CD4-positive, alpha-beta T cell treated with Interleukin-15 for 1 hour (primary cell): ENCODE results near the gene UPK3B.
"Not testable (repeated sequence)": the region's sequence is repeated elsewhere in the genome, so short reads cannot be mapped to it uniquely, and the experiment has no call there.

Source experiments
- DNase-seq: peaks from one replicate; pipeline ENCODE4 v3.0.0-alpha.2; 2020

The UPK3B gene

DNA sequence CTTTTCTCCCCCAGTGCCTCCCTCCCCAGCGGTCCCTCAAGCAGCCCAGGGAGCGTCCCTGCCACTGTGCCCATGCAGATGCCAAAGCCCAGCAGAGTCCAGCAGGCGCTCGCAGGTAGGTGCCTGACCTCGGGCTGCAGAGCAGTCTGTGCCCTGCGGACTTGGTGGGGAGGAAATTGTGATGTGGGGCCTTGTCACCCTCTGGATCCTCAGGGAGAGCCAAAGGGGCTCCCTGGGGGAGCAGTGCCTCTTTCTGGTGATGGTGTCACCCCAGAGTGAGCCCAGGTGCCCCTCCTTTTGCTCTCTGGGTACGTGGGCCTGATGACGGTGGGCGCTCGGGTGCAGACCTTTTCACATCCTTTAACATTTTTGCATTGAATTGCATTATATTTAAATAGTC is 18.2 kb upstream of the UPK3B start:
- not testable (repeated sequence) for DNase-seq

DNA sequence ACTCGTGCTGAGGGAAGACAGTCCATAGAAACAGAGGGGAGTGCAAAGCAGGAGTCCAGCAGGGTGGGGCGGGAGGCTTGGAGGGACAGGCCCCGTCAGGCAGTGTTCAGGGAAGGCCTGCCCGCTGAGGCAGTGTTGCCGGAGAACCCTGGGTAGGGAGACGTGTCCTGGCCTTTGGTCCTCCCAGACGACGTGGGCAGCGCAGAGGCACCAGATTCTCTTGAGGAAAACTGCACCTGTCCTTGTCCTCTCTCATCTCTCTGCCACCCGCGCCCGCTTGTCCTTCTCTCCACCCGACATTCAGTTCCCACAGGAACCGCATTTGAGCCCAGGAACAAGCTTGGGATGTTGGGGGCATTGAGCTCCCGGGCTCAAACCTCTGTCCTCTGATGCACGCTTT is 14.6 kb upstream of the UPK3B start:
- DNase-seq, result not testable (repeated sequence)

DNA sequence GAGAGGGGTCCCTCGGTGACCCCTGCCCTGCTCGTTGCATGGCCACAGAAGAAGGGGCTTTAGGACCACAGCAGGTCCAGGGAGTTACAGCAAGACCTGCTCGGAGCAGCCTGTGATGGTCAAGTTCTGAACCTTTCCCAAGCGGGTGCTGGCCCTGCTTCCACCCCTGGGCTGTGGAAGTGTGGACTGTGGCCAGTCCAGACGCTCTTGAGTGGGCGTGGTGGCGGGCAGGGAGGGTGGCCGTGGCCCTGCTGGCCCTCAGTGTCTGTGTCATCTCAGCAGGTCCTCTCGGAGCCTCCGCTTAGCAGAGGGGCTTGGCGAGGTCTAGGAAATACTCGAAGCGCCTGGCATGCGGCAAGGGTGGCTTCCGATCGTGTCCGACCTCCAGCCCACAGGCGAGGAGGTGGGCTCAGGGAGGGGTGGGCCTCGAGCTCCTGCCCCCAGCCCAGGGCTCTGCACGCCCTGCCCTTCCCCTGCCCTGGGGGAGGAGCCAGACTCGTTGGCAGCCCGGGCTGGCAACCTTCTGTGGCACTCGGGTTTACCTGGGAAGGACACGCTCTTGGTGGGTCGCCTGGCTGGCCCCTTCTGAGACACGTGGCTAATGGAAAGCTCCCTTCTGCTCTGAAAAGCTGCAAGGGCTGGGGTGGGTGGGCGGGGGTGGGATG is 12.3 kb upstream of the UPK3B start:
- not testable (repeated sequence) for DNase-seq

DNA sequence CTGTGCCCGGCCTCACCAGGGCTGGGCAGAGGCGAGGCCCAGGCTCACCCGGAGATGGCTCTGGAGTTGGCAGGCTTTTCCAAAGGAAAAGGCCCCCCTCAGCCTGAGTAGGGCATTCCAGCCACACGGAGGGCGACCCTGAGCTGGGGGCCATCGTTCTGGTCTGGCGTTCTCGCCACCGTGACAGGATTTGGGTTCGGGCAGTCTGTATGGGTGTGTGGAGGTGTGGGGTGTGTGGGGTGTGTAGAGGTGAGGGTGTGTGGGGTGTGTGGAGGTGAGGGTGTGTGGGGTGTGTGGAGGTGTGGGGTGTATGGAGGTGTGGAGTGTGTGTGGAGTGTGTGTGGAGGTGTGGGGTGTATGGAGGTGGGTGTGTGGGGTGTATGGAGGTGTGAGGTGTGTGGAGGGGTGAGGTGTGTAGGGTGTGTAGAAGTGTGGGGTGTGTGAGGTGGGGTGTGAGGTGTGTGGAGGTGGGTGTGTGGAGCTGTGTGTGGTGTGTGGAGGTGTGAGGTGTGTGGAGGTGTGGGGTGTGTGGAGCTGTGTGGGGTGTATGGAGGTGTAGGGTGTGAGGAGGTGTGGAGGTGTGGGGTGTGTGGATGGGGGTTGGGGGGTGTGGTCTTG is 11.7 kb upstream of the UPK3B start:
- not testable (repeated sequence) for DNase-seq

DNA sequence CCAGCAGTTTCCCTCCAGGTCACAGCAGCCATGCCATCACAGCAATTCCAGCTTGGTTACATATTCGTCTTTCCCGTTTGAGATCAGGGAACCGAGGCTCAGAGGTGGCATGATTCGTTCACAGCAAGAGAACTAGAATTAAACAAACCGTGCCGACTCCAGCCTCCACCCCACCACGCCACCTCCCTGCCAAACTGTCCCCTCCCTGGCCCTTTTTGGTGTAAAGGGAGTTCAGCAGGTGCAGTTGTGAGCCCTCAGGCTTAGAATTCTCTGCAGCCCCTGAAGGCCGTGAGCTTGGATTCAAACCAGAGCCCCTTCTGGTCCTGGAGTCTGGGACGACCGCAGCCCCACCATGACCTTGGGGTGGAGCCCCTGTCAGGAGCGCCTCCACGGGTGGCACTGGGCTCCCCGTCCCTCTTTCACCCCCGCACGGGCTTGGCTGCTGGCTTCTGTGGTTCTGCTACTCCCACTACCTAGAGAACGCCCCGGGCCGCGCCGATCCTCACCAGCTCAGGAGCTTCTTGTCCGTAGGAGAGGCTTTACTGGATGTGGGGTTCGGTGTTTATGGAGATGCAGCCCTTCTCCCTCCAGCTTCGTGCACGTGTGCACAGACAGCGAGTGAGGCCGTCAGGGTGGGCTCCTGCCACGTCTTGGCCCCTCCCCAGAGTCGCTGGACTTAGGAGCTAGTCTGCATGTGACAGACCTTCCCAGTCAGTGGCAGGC is 11.0 kb upstream of the UPK3B start:
- DNase-seq, result not testable (repeated sequence)

DNA sequence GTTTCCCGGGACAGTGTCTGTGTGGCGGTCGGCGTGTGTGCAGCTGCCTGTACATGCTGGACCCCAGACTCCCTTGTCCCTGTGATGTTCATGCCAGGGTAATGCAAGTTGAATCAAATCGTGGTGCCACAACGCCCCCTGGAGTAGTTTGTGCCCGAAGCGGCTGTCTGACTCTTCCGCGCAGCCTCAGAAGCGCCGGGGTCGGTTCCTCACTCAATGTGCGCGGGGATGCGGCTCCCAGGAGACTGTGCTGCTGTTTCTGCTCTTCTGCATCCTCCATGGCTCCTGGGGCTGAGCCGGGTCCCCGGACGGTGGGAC is 10.5 kb upstream of the UPK3B start:
- DNase-seq, result not testable (repeated sequence)

DNA sequence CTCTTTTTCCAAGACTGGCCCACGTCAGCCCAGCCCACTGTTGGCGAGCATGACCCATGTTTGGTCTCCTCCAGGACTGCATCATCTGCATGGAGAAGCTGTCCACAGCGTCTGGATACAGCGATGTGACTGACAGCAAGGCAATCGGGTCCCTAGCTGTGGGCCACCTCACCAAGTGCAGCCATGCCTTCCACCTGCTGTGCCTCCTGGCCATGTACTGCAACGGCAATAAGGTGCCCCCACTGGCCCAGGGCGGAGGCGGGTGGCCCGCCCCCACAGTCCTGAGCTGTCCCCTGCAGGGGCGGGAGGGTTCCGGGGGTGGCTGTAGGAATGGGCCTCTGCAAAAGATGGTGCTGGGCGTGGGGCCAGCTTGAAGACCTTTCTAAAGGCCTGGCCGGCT is 8.1 kb upstream of the UPK3B start:
- not testable (repeated sequence) for DNase-seq

DNA sequence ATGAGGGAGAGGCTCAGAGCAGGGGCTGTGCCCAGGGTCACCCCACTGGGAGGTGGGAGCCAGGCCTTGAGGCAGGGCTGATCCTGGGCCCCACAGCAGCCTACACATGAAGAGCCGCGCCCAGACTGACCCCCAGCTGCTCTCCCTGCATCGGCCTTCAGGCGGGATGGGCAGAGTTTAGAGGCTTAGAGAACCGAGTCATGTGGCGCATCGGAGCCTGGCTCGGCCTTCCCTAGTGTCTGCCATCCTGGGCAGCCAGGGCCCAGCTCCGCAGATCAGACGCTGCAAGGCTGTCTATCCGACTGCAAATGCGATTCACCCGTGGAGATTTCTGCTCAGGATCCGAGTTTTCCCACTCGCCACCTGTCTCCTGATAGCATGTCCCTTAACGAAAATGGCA is 7.5 kb upstream of the UPK3B start:
- DNase-seq, result not testable (repeated sequence)

DNA sequence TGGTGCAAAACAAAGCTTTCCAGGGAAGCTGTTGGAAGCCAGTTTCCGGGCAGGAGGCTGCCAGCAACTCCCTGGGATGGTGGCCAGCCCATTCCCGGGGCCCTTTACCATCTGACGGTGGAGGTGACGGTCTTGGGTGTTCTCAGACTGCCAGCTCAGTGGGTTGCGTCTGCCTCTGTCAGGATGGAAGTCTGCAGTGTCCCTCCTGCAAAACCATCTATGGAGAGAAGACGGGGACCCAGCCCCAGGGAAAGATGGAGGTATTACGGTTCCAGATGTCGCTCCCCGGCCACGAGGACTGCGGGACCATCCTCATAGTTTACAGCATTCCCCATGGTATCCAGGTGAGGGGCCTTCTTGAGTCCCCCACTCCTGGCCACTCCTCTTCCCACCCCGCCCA is 7.1 kb upstream of the UPK3B start:
- DNase-seq, result not testable (repeated sequence)

DNA sequence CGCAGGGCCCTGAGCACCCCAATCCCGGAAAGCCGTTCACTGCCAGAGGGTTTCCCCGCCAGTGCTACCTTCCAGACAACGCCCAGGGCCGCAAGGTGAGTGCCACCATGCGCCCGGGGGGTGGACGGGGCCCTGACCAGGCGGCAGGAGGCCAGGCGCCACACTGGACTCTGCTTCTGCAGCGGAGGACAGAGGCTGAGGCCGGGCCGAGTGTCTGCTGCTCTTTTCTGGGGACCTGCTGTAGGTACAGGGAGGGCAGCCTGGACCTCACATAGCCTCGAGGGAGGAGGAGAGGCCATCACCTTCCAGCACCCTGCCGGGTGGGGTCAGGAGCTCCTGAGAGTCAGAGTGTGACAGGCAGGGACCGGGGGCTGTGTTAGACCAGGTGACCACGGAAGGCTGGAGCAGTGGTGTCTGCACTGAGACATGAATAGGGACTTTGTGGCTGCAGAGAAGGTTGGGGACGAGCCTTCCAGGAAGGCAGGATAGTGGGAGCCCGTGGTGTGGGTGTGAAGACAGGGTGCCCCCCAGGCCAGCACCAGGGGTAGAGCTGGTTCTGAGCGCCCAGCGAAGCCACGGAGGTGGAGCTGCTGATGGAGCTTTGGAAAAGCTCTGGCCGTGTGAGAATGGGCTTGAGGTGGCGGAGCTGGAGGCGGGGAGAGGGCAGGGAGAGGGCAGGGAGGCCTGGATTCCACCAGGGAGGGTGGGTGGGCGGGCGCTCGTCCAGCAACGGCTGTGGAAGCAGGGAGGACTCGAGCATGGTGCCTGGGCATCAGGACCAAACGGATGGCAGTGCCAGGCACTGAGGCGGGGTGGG is 5.8 kb upstream of the UPK3B start:
- DNase-seq, result not testable (repeated sequence)

DNA sequence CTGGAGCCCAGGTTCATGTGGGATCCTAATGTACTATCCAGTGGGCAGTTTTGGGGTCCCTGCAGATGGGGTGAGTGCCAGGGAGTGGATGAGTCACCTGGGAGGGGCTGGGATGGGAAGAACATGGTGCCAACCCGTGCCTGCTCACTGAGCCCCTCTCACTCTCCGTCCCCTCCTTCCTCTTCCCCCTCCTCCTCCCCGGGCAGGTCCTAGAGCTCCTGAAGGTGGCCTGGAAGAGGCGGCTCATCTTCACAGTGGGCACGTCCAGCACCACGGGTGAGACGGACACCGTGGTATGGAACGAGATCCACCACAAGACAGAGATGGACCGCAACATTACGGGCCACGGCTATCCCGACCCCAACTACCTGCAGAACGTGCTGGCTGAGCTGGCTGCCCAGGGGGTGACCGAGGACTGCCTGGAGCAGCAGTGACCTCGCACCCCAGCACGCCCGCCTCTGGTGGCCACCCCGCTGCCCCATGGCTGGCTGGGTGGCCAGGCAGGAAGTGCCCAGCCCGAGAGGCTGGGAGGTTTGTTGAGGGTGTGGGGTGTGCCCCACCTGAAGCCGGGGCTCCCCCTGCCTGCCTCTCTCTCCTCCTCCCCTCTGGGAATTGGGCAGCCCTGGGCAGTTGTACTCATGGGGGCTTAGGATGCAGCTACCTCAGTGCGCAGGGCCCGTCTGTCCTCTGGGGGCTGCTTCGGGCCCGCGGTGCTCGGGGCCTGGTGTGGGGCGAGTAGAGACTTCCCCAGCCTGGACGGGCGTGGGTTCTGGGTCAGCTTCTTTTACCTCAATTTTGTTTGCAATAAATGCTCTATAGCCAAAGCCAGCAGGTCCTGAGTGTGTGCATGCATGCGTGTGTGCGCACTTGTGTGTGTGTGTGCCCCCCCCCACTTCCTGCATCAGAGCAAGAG is 4.9 kb upstream of the UPK3B start:
- no peak for DNase-seq

DNA sequence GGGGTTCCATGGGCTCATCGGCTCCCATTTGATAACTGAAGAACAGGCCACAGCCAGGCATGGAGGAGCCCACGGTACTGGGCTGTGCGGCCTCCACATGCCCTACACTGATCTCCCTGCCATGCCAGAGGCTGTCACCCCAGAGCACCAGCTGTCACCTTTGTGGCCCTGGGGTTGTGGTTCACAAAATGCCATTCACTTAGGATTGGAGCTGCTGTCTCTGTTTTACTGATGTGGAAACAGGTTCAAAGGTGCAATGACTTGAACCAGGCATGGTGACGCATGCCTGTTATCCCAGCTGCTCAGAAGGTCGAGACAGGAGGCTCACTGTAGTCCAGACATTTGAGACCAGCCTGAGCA is 4.3 kb upstream of the UPK3B start:
- DNase-seq, result no peak

DNA sequence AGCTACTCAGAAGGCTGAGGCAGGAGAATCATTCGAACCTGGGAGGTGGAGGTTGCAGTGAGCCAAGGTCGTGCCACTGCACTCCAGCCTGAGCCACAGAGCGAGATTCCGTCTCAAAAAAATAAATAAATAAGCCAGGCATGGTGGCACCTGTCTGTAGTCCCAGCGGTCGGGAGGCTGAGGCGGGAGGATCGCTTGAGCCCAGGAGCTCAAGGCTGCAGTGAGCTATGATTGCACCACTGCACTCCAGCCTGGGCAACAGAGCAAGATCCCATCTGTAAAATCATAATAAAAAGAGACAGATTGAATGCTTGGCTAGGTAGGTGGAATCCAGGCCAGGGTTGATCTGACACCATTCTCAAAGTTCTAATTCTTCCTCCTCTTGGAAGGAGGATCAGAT is 3.7 kb upstream of the UPK3B start:
- DNase-seq, result not testable (repeated sequence)

DNA sequence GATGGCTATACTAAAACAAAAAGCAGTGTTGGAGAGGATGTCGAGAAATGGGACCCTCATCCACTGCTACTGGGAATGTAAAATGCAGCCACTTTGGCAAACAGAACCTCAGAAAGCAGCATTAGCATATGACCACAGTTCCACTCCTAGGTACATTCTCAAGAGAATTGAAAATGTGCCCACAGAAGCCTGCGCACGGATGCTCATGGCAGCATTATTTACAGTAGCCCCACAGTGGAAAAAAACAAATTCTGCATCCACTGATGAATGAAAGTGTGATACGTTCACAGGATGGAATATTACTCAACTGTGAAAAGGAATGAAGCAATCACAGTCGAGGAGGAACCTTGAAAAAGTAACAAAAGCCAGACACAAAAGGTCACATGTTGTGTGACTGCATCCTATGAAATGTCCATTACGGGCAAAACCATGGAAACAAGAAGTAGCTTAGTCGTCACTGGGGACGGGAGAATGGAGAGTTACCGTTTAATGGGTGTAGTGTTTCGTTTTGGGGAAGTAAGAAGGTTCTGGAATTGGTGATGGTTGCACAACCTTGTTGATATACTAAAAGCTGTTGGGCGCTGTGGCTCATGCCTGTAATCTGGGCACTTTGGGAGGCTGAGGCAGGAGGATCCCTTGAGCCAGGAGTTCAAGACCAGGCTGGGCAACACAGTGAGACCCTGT is 2.5 kb upstream of the UPK3B start:
- peak; percentile 70 for DNase-seq

DNA sequence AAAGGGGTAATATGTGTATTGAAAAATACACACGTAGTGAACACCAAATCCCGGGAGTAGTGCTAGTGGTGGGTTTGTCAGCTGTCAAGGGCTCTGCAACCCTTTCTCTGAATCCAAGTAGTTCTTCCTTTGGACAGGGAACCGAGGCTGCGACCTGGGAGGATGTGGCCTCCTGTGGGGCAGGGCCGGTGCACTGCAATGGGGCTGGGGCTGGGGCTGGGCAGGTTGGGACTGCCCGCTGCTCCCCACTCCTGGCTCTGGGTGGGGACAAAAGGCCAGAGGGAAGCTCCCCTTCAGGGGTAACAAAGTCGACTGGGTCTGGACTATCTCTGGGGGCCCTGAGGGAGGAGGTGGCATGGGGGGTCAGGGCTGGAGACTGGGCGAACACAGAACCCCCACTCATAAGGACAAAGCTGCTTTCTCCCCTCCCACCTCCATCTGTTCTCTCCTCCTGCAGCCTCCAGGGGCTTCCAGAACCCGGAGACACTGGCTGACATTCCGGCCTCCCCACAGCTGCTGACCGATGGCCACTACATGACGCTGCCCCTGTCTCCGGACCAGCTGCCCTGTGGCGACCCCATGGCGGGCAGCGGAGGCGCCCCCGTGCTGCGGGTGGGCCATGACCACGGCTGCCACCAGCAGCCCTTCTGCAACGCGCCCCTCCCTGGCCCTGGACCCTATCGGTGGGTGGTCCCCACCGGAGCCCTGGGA is 1.0 kb downstream of the UPK3B start:
- peak; percentile 11 for DNase-seq

DNA sequence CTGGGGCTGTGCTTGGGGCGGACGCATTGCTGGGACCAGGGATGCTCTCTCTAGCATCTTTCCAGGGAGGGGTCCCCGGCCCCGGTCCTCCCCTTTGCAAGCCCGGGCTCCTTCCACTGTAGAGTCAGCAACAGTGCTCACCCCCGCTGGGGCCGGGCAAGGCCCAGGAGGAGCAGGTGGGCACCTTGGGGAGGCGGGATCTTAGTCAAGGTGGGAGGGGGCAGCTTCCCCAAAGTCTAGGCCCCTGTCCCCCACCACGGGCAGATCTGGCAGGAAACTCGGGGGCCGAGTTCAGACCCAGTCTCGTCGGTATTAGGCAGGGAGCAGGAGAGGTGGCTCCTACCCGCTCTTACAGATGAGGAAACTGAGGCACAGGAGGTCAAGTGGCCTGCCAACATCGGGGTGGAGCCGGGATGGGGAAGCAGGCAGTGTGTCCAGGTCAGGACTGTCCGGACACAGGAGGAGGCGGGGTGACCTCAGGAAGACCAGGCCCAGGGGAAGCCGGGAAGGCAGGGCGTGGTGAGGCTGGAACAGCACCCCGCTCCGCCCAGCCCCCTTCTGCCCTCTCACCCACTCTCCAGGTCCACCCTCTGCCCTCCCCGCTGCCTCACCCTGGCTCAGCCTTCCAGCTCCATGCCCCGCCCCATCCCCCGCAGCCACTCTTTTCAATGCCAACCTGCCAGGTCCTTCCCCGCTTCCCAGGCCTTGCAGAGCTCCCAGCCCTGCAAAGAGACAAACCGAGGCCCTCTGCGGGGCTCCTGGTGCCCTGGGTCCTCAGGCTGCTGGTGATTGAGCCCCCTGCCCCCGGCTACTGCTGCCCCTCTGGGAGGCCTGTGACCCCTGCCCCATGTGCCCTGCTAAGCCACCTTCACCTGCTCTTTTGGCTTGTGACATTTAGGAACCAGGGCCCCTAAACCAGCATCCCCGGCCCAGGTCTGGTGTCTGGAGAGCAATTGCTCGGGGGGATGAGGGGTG is 1.8 kb downstream of the UPK3B start:
- DNase-seq, result not testable (repeated sequence)

DNA sequence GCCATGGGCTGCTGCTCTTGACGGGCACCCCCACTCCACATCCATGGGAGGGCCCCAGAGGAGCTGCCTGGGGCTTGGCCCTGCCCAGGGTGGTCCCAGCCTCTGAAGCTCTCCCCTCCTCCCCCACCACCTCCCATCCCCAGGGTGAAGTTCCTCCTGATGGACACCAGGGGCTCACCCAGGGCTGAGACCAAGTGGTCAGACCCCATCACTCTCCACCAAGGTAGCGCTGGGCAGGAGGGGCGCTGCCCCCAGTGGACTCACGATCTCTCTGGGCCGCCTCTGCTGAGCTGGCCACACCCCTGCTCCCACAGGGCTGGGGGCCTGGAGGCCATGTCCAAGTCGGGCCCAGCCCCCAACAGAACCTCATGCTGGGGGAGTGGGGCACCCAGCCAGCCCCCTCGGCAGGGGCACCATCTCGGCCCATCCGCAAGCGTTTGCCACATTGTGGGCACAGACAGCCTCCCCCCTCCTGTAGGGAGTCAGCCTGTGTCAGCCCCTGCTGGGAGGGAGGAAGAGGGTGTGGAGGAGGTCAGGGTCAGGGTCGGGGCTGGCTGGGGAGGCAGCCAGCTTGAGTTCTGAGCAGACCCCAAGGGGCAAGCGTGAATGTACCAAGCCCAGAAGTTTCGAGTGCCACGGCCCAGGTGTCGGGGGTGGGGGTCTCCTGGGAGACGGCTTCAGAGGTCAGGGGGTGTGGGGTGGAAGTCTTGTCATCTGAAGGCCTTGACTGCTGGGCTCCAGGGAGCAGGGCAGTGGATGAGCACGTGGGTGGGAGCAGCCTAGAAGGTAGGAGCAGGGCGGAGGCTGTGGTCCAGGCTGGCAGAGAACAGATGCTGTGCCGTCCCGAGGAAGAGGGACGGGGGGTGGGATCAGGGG is 2.8 kb downstream of the UPK3B start:
- DNase-seq, result peak; percentile 15
